Liver (tissue), 9 donors: ENCODE measurements around the gene NKX1-1. TPM values are rescaled to one million over a fixed set of nuclear protein-coding genes. Genes with fewer than 3 reads are reported as not detected.

Experiments used
- DNase-seq: peaks from one replicate; pipeline ENCODE4 v3.0.0-alpha.2; 2017; ENCODE audit warnings: low spot score
- H3K27ac ChIP-seq, 2 donors: one replicate each; pipeline ENCODE4 v1.7.0; 2013; ENCODE audit warnings: inconsistent platforms in 2 of 2, low read length in 2 of 2, control low read depth in 1 of 2, low read depth in 1 of 2, mild to moderate bottlenecking in 1 of 2
- H3K27me3 ChIP-seq, 4 donors: one replicate each; pipeline versions ENCODE4 v1.6.1 to v1.7.0; 2013; ENCODE audit warnings: low read length in 3 of 4, inconsistent platforms in 1 of 4, mild to moderate bottlenecking in 1 of 4, moderate library complexity in 1 of 4; ENCODE audit not compliant: control insufficient read depth in 4 of 4, insufficient read depth in 4 of 4
- H3K36me3 ChIP-seq, 4 donors: one replicate each; pipeline versions ENCODE4 v1.6.1 to v1.7.0; 2013; ENCODE audit warnings: low read length in 3 of 4, mild to moderate bottlenecking in 3 of 4, low read depth in 1 of 4, moderate library complexity in 1 of 4; ENCODE audit not compliant: control insufficient read depth in 4 of 4, insufficient read depth in 3 of 4
- H3K4me1 ChIP-seq, 4 donors: one replicate each; pipeline versions ENCODE4 v1.6.1 to v1.7.0; 2013; ENCODE audit warnings: low read length in 3 of 4, mild to moderate bottlenecking in 3 of 4, moderate library complexity in 1 of 4; ENCODE audit not compliant: control insufficient read depth in 4 of 4, insufficient read depth in 4 of 4
- H3K4me3 ChIP-seq, 3 donors: one replicate each; pipeline versions ENCODE4 v1.6.1 to v1.7.0; 2013; ENCODE audit warnings: low read length in 3 of 3, control low read depth in 1 of 3, low read depth in 1 of 3, mild to moderate bottlenecking in 1 of 3
- H3K9ac ChIP-seq, 2 donors: one replicate each; pipeline ENCODE4 v1.7.0; 2013; ENCODE audit warnings: low read length in 2 of 2, mild to moderate bottlenecking in 2 of 2, moderate library complexity in 2 of 2, control low read depth in 1 of 2, low read depth in 1 of 2
- H3K9me3 ChIP-seq, 4 donors: one replicate each; pipeline versions ENCODE4 v1.6.1 to v1.7.0; 2013; ENCODE audit warnings: low read length in 3 of 4; ENCODE audit not compliant: control insufficient read depth in 4 of 4
- CTCF ChIP-seq: fragments of 150-350 bp; IDR thresholded peaks from 2 replicates; pipeline ENCODE4 v1.5.1; 2017; ENCODE audit warnings: improper control_type of control experiment, low read depth, low read length; ENCODE audit not compliant: missing input control
- EGR1 ChIP-seq, 2 donors: IDR thresholded peaks; 2 replicates each; pipeline ENCODE4 v1.6.1; 2016 to 2018; ENCODE audit warnings: antibody characterized with exemption in 2 of 2, low read depth in 2 of 2
- FOXA1 ChIP-seq: IDR thresholded peaks from 2 replicates; pipeline ENCODE4 v1.6.1; 2016; ENCODE audit warnings: antibody characterized with exemption
- FOXA2 ChIP-seq: IDR thresholded peaks from 2 replicates; pipeline ENCODE4 v1.6.1; 2016; ENCODE audit warnings: antibody characterized with exemption
- GABPA ChIP-seq, 2 donors: IDR thresholded peaks in 1 of 2; conservative IDR thresholded peaks in 1 of 2; 2 replicates each; pipeline ENCODE4 v1.6.1; 2016; ENCODE audit warnings: antibody characterized with exemption in 2 of 2, mild to moderate bottlenecking in 1 of 2, moderate library complexity in 1 of 2
- HNF4A ChIP-seq, 2 donors: conservative IDR thresholded peaks; 2 replicates each; pipeline ENCODE4 v1.6.1; 2016; ENCODE audit warnings: antibody characterized with exemption in 2 of 2, mild to moderate bottlenecking in 2 of 2
- HNF4G ChIP-seq: IDR thresholded peaks from 2 replicates; pipeline ENCODE4 v1.6.1; 2016; ENCODE audit warnings: antibody characterized with exemption
- NR2F2 ChIP-seq: IDR thresholded peaks from 2 replicates; pipeline ENCODE4 v1.6.1; 2016; ENCODE audit warnings: antibody characterized with exemption
- RAD21 ChIP-seq, 2 donors: IDR thresholded peaks; 2 replicates each; pipeline ENCODE4 v1.6.1; 2016; ENCODE audit warnings: antibody characterized with exemption in 2 of 2, mild to moderate bottlenecking in 2 of 2
- REST ChIP-seq: IDR thresholded peaks from 2 replicates; pipeline ENCODE4 v1.6.1; 2016; ENCODE audit warnings: antibody characterized with exemption, mild to moderate bottlenecking
- RXRA ChIP-seq, 2 donors: IDR thresholded peaks; 2 replicates each; pipeline ENCODE4 v1.6.1; 2017 to 2018; ENCODE audit warnings: antibody characterized with exemption in 2 of 2, mild to moderate bottlenecking in 1 of 2
- SP1 ChIP-seq: IDR thresholded peaks from 2 replicates; pipeline ENCODE4 v1.6.1; 2018; ENCODE audit warnings: antibody characterized with exemption, mild to moderate bottlenecking
- TAF1 ChIP-seq: conservative IDR thresholded peaks from 2 replicates; pipeline ENCODE4 v1.6.1; 2016; ENCODE audit warnings: antibody characterized with exemption, mild to moderate bottlenecking
- YY1 ChIP-seq: IDR thresholded peaks from 2 replicates; pipeline ENCODE4 v1.6.1; 2016; ENCODE audit warnings: antibody characterized with exemption, mild to moderate bottlenecking
- WGBS: extraction: QIAGEN DNeasy Blood & Tissue Kit; methylation state at CpG from one replicate; pipeline ENCODE4 v1.1.7; 2013; 5-methylcytosine and 5-hydroxymethylcytosine counted together
- polyA plus RNA-seq, 2 donors: library from polyadenylated mRNA; stranded (reverse) in 1 of 2; unstranded in 1 of 2; fragments of 200-250 nt in 1 of 2; fragments of >200 nt in 1 of 2; fragmentation: Nextera tagmentation in 1 of 2; extraction: Ambion mirVana in 1 of 2; gene quantifications; one replicate each; pipeline versions ENCODE4 v1.2.1 to v1.2.3, GENCODE V29; 2013 to 2015
- total RNA-seq, 2 donors: library from RNA; depleted of rRNA; stranded (reverse); fragments of >200 nt; gene quantifications; one replicate each; pipeline ENCODE4 v1.2.3, GENCODE V29; 2014
- TF ChIP-seq, protein P1 (sequence below): IDR thresholded peaks from 2 replicates; pipeline ENCODE4 v1.6.1; 2016; ENCODE audit warnings: antibody characterized with exemption
- donor health status: healthy.
- donor health status: healthy.
- donor health status: healthy.
- donor health status: healthy.
- donor health status: healthy.

Gene NKX1-1
- total and polyA plus RNA-seq, 4 donors = not detected

DNA sequence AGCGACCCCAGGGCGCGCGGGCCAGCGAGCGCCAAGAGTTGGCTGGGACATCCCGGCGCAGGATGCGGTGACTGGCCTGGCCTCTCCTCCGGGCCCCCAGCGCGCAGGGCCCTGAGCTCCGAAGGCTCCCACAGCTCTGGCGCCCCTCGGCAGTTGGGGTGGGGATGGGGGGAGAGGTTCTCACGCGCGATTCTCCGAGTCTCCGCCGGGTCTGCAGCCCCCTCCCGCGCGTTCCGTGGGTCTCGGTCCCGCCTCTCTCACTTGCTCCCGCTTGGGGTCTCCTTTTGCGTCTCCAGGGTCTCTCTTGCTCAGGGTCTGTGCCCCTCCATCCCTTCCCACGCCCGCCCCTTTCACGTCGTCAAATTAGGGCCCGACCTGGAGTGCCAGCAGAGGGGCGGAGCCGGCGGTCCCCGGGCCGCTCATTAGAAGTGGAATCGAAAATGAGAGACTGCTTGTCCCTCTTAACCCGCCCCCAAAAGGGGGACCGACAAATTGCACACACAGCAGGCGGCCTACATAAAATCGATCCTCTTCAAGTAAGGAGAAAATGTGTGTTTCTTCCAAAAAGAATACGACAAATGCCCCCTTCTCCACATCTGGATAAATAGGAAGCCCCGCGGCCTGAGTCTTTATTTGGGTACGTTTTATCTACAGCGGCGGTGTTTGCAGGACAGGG is 877 bp upstream of the NKX1-1 start:
- no peak overlapping the region for H3K4me3 ChIP-seq
- no peaks in the 10 kb centered on the region for H3K9me3 ChIP-seq
- DNase-seq = peak; percentile 19
- H3K27ac ChIP-seq = no peak overlapping the region
- H3K36me3 ChIP-seq = no peaks in the 10 kb centered on the region
- 11% methylated on average over 50 of the region's 50 CpGs for WGBS
- H3K27me3 ChIP-seq = peaks cover 2 to 57% (median 7%) of the 10 kb centered on the region in 4 donors
- no peak for TF ChIP-seq HNF4A (conservative IDR thresholded peaks at IDR 0.05)
- TF ChIP-seq CTCF = no peak
- TF ChIP-seq TAF1 = no peak
- no peak for TF ChIP-seq YY1
- TF ChIP-seq, protein P1, sequence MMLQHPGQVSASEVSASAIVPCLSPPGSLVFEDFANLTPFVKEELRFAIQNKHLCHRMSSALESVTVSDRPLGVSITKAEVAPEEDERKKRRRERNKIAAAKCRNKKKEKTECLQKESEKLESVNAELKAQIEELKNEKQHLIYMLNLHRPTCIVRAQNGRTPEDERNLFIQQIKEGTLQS = no peak
- no peak for TF ChIP-seq HNF4G
- no peak for TF ChIP-seq RXRA (IDR thresholded peaks at IDR 0.05)
- TF ChIP-seq REST = no peak
- no peak for TF ChIP-seq FOXA2
- no peak for TF ChIP-seq GABPA (IDR thresholded peaks at IDR 0.05 in 1 of 2, conservative IDR thresholded peaks at IDR 0.05 in 1 of 2)
- no peak for TF ChIP-seq EGR1 (IDR thresholded peaks at IDR 0.05; ENCODE audit: low read depth in 2 of 2)
- no peak for TF ChIP-seq SP1
- no peak for TF ChIP-seq RAD21 (IDR thresholded peaks at IDR 0.05)
- TF ChIP-seq FOXA1 = no peak
- no peak overlapping the region for H3K9ac ChIP-seq
- H3K4me1 ChIP-seq = peaks cover 0 to 28% (median 6%) of the 10 kb centered on the region in 4 donors

DNA sequence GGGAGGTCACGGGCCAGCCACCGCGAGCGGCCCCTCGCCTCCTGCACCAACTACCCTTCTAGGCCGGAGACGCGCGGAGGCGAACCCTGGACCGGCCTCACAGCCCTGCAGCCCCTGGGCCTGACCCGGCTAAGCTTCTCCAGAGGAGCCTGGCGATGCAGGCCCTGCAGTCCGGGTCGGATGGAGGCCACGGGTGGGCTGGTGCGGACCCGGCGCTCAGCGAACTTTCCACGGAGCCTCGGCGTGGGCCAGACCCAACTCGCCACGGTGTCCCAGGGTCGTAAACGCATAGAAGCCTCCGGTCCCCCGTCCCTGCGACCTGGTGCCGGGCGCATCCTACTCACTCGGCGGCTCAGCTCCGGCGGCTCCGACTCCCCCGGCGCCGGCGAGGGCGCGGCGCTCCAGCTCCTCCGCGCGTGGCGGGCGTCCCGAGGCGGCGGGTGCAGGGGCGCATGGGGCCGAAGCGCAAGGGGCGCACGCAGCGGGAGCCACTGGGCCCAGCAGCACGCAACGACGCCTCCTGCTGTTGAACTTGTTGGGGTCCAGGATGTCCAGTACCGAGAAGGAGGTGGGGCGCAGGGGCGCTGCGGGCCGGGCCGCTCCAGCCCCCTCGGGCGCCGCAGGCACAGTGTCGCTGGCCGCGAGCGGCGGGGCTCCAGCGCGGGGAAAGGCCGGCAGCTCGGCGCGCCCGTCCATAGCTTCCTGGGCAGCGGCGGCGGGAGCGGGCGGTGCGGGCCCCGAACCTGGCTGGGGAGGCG is 427 bp downstream of the NKX1-1 start:
- WGBS = 11% methylated on average over 90 of the region's 90 CpGs
- peaks cover 5 to 63% (median 7%) of the 10 kb centered on the region in 4 donors for H3K27me3 ChIP-seq
- DNase-seq = peak; percentile 30

More for the DNA sequence above, 427 bp downstream of the NKX1-1 start:
- Histone ChIP-seq H3K9ac (no peak overlapping the region), H3K9me3 (no peaks in the 10 kb centered on the region), H3K4me1 (peaks cover 0 to 28% (median 6%) of the 10 kb centered on the region in 4 donors), H3K27ac (no peak overlapping the region), H3K4me3 (no peak overlapping the region), H3K36me3 (no peaks in the 10 kb centered on the region)
- TF ChIP-seq CTCF (no peak), SP1 (no peak), REST (no peak), NR2F2 (no peak)
